A549 (cell line): ENCODE measurements around the gene CERS6. TPM values are rescaled to one million over a fixed set of nuclear protein-coding genes. Genes with fewer than 3 reads are reported as not detected.
A peak's percentile ranks its signal among the peaks of the same experiment; 100 is the strongest.

Experiments used
- ATAC-seq, 2 experiments: fragments of 200-7000 bp in 1 of 2; fragments of >200 bp in 1 of 2; cut with Nextera tagmentation in 1 of 2; cut with Tn5 transposase in 1 of 2; 3 replicates each; pipeline versions ENCODE4 v1.8.0 to v1.9.1; 2018 to 2020; ENCODE audit warnings: mild to moderate bottlenecking in 1 of 2, moderate library complexity in 1 of 2
- CTCF ChIA-PET: fragments of 300-600 bp; sonication (Branson Sonifier 250); formaldehyde crosslinking; extraction: SDS; loops from one replicate; lab custom pipeline; 2021; ENCODE audit warnings: antibody characterized with exemption, inconsistent platforms; lab: Yijun Ruan, JAX
- POLR2A ChIA-PET: fragments of 350-600 bp; formaldehyde crosslinking; extraction: SDS; loops from one replicate; lab custom pipeline; 2021; ENCODE audit warnings: antibody characterized with exemption, inconsistent platforms; lab: Yijun Ruan, JAX
- DNase-seq, 2 experiments: peaks; one replicate each; pipeline versions ENCODE4 v3.0.0 to v3.0.0-alpha.2; 2011 to 2016; ENCODE audit warnings: low read depth in 1 of 2, low spot score in 1 of 2
- FAIRE-seq: peaks from 2 replicates; lab custom pipeline; 2011; peaks lifted over from hg19 to GRCh38; lab: Jason Lieb, UNC
- H3K27ac ChIP-seq, 2 experiments: fragments of >200 bp; sonication (Bioruptor Twin); formaldehyde crosslinking; 3 replicates each; pipeline ENCODE4 v1.5.1; 2016 to 2017
- H3K4me1 ChIP-seq: fragments of >200 bp; sonication (Bioruptor Twin); formaldehyde crosslinking; 3 replicates; pipeline ENCODE4 v1.6.1; 2016
- H3K4me2 ChIP-seq: fragments of >200 bp; sonication (Bioruptor Twin); formaldehyde crosslinking; 3 replicates; pipeline ENCODE4 v1.6.1; 2016
- H3K4me3 ChIP-seq: fragments of >200 bp; sonication (Bioruptor Twin); formaldehyde crosslinking; 3 replicates; pipeline ENCODE4 v1.5.1; 2016
- H3K9me3 ChIP-seq: fragments of >200 bp; sonication (Bioruptor Twin); formaldehyde crosslinking; 3 replicates; pipeline ENCODE4 v1.6.1; 2016
- CBX8 ChIP-seq: fragments of 200-600 bp; sonication (generic); IDR thresholded peaks from 2 replicates; pipeline ENCODE4 v1.6.1; 2016
- CEBPB ChIP-seq, 2 experiments: fragments of >200 bp in 1 of 2; sonication (Bioruptor Twin) in 1 of 2; formaldehyde crosslinking in 1 of 2; IDR thresholded peaks; 2 replicates each; pipeline ENCODE4 v1.6.1; 2012 to 2016
- EP300 ChIP-seq, 2 experiments: fragments of >200 bp; sonication (Bioruptor Twin); formaldehyde crosslinking; IDR thresholded peaks; 2 replicates in 1 of 2; 3 replicates in 1 of 2; pipeline ENCODE4 v1.6.1; 2016 to 2017
- FOSB ChIP-seq: fragments of 250-450 bp; sonication (Bioruptor Pico); IDR thresholded peaks from 2 replicates; pipeline ENCODE4 v1.5.0; 2020; ENCODE audit warnings: mild to moderate bottlenecking, moderate library complexity
- FOSL2 ChIP-seq, 2 experiments: fragments of 450-650 bp in 1 of 2; fragments of >200 bp in 1 of 2; sonication (Bioruptor Twin) in 1 of 2; formaldehyde crosslinking; IDR thresholded peaks; 2 replicates each; pipeline versions ENCODE4 v1.5.0 to v1.6.1; 2016 to 2020; ENCODE audit warnings: mild to moderate bottlenecking in 1 of 2, moderate library complexity in 1 of 2
- GATA3 ChIP-seq: IDR thresholded peaks from 2 replicates; pipeline ENCODE4 v1.6.1; 2012; ENCODE audit warnings: borderline replicate concordance
- HEYL ChIP-seq: fragments of 250-450 bp; sonication (Bioruptor Pico); IDR thresholded peaks from 2 replicates; pipeline ENCODE4 v1.8.0; 2021; ENCODE audit warnings: mild to moderate bottlenecking, moderate library complexity
- HMGXB4 ChIP-seq: fragments of 250-450 bp; sonication (Bioruptor Pico); IDR thresholded peaks from 2 replicates; pipeline ENCODE4 v1.5.0; 2021; ENCODE audit warnings: mild to moderate bottlenecking, moderate library complexity, borderline replicate concordance
- HOXB13 ChIP-seq: fragments of 250-450 bp; sonication (Bioruptor Pico); IDR thresholded peaks from 2 replicates; pipeline ENCODE4 v1.5.0; 2020; ENCODE audit warnings: low read depth, mild to moderate bottlenecking, moderate library complexity
- JUN ChIP-seq, 2 experiments: fragments of >200 bp; sonication (Bioruptor Twin); formaldehyde crosslinking; IDR thresholded peaks; 2 replicates in 1 of 2; 3 replicates in 1 of 2; pipeline ENCODE4 v1.6.1; 2016 to 2017
- JUNB ChIP-seq: fragments of >200 bp; sonication (Bioruptor Twin); formaldehyde crosslinking; IDR thresholded peaks from 2 replicates; pipeline ENCODE4 v1.6.1; 2016
- KDM5A ChIP-seq: fragments of 200-600 bp; sonication (generic); IDR thresholded peaks from 2 replicates; pipeline ENCODE4 v1.6.1; 2016; ENCODE audit warnings: antibody characterized with exemption, mild to moderate bottlenecking
- MYC ChIP-seq: IDR thresholded peaks from 2 replicates; pipeline ENCODE4 v1.6.1; 2012; ENCODE audit warnings: mild to moderate bottlenecking, inconsistent platforms, low read length, improper control_type of control experiment, borderline replicate concordance
- NFE2L2 ChIP-seq: fragments of 150-350 bp; conservative IDR thresholded peaks from 2 replicates; pipeline ENCODE4 v1.6.1; 2014; ENCODE audit warnings: low read length
- PHF8 ChIP-seq: fragments of 200-600 bp; sonication (generic); IDR thresholded peaks from 2 replicates; pipeline ENCODE4 v1.6.1; 2016; ENCODE audit warnings: low read depth, mild to moderate bottlenecking, antibody characterized with exemption, moderate library complexity, borderline replicate concordance
- RARB ChIP-seq: fragments of 250-450 bp; sonication (Bioruptor Pico); IDR thresholded peaks from 2 replicates; pipeline ENCODE4 v1.8.0; 2021; ENCODE audit warnings: mild to moderate bottlenecking, moderate library complexity
- SMC3 ChIP-seq: fragments of >200 bp; sonication (Bioruptor Twin); formaldehyde crosslinking; IDR thresholded peaks from 3 replicates; pipeline ENCODE4 v1.6.1; 2018; ENCODE audit warnings: inconsistent platforms
- TFCP2L1 ChIP-seq: fragments of 250-450 bp; sonication (Bioruptor Pico); IDR thresholded peaks from 2 replicates; pipeline ENCODE4 v1.5.0; 2021; ENCODE audit warnings: mild to moderate bottlenecking
- TP53 ChIP-seq: fragments of 250-450 bp; sonication (Bioruptor Pico); IDR thresholded peaks from 2 replicates; pipeline ENCODE4 v1.5.0; 2021; ENCODE audit warnings: mild to moderate bottlenecking, moderate library complexity
- ZSCAN20 ChIP-seq: fragments of 250-450 bp; sonication (Bioruptor Pico); IDR thresholded peaks from 2 replicates; pipeline ENCODE4 v1.8.0; 2022; ENCODE audit warnings: mild to moderate bottlenecking, moderate library complexity
- WGBS: methylation state at CpG from one replicate; pipeline ENCODE4 v1.1.6; 2017; ENCODE audit errors: missing lambda C conversion rate; 5-methylcytosine and 5-hydroxymethylcytosine counted together
- polyA plus RNA-seq, 4 experiments: library from polyadenylated mRNA; depleted of rRNA in 3 of 4; stranded (reverse); fragments of >200 nt; fragmentation: RNase III in 1 of 4; extraction: RNeasy Plus Mini Kit Qiagen cat#74134 plus additional on column Dnase treatment in 1 of 4; gene quantifications; 2 replicates in 3 of 4; 3 replicates in 1 of 4; pipeline ENCODE4 v1.2.3, GENCODE V29; 2011 to 2017
- TF ChIP-seq, protein P1 (sequence below): fragments of 150-350 bp; IDR thresholded peaks from 2 replicates; pipeline ENCODE4 v1.6.1; 2014; ENCODE audit warnings: low read depth, mild to moderate bottlenecking, low read length
- TF ChIP-seq, protein P2 (sequence below): fragments of 450-650 bp; IDR thresholded peaks from 2 replicates; pipeline ENCODE4 v1.6.1; 2014; ENCODE audit warnings: antibody characterized with exemption
- TF ChIP-seq, protein P3 (sequence below): IDR thresholded peaks from 2 replicates; pipeline ENCODE4 v1.6.1; 2012; ENCODE audit warnings: low read depth, borderline replicate concordance
- TF ChIP-seq, protein P4 (sequence below): fragments of 250-450 bp; sonication (Bioruptor Pico); IDR thresholded peaks from 2 replicates; pipeline ENCODE4 v1.5.0; 2020; ENCODE audit warnings: low read depth, mild to moderate bottlenecking, moderate library complexity

The CERS6 gene
- polyA plus RNA-seq, 2 of the 4 experiments (the other 2 are of a cell fraction) = 12.0 to 16.9 TPM

DNA sequence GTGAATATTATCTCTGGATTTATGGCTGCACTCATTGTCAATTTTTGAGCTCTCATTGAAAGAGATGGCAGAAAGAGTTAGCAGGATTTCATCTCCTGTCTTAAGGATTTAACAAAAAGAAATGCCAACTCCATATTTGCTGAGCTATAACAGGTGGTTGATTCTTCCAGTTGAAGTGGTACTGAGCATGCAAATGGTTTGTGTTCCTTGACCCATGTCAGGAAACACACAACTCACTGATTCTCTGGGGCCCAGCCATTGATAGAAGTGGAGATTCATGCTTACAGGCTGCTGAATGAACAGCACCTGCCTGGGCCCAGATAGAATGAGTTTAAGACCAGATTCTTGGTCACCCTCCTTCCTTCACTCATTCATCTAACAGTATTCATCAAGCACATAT lies 128.8 kb downstream of the CERS6 start:
- ChIA-PET POLR2A (no interaction called here), CTCF (interaction anchor here (0.6 kb wide), 1 partner anchor 466 kb away, joined by 3 read pairs; no protein-coding TSS in a partner anchor)
- no peak for FAIRE-seq
- H3K4me1 ChIP-seq = peaks cover 22% of the 10 kb centered on the region
- H3K4me2 ChIP-seq = no peak overlapping the region
- H3K4me3 ChIP-seq = no peak overlapping the region
- no peaks in the 10 kb centered on the region for H3K9me3 ChIP-seq
- TF ChIP-seq CBX8 (no peak), RARB (CRISPR knock-in tag) (no peak), NFE2L2 (no peak), FOSB (CRISPR knock-in tag) (no peak), HMGXB4 (no peak), HOXB13 (CRISPR knock-in tag) (no peak), GATA3 (no peak), TP53 (CRISPR knock-in tag) (no peak), JUNB (no peak), FOSL2 (IDR thresholded peaks at IDR 0.05) (no peak), FOSL2 (CRISPR knock-in tag; IDR thresholded peaks at IDR 0.05) (no peak)
- TF ChIP-seq, protein P1, sequence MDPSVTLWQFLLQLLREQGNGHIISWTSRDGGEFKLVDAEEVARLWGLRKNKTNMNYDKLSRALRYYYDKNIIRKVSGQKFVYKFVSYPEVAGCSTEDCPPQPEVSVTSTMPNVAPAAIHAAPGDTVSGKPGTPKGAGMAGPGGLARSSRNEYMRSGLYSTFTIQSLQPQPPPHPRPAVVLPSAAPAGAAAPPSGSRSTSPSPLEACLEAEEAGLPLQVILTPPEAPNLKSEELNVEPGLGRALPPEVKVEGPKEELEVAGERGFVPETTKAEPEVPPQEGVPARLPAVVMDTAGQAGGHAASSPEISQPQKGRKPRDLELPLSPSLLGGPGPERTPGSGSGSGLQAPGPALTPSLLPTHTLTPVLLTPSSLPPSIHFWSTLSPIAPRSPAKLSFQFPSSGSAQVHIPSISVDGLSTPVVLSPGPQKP = no peak
- TF ChIP-seq, protein P2, sequence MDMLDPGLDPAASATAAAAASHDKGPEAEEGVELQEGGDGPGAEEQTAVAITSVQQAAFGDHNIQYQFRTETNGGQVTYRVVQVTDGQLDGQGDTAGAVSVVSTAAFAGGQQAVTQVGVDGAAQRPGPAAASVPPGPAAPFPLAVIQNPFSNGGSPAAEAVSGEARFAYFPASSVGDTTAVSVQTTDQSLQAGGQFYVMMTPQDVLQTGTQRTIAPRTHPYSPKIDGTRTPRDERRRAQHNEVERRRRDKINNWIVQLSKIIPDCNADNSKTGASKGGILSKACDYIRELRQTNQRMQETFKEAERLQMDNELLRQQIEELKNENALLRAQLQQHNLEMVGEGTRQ = no peak
- TF ChIP-seq, protein P3, sequence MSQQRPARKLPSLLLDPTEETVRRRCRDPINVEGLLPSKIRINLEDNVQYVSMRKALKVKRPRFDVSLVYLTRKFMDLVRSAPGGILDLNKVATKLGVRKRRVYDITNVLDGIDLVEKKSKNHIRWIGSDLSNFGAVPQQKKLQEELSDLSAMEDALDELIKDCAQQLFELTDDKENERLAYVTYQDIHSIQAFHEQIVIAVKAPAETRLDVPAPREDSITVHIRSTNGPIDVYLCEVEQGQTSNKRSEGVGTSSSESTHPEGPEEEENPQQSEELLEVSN = no peak
- H3K27ac ChIP-seq = peak overlapping the region in 1 of 2 experiments; percentile 13; a peak in 2 of 6 replicates
- ATAC-seq = no peak
- DNase-seq = no peak

DNA sequence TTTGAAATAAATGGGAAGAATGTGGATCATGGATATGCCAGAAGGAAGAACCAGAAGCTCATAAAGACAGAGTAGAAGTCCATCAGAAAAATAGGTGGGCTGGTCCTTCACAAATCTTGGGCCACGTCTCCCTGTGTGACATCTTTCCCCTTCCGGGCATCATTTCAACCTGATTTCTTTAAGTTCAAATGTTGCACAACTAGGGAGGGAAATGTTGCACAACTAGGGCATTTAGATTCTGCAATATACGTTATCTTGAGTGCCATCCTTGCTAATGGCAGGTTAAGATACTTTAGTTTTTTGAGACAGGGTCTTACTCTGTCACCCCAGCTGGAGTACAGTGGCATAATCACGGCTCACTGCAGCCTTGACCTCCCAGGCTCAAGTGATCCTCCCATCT lies 129.6 kb downstream of the CERS6 start:
- no peak overlapping the region for H3K4me2 ChIP-seq

DNA sequence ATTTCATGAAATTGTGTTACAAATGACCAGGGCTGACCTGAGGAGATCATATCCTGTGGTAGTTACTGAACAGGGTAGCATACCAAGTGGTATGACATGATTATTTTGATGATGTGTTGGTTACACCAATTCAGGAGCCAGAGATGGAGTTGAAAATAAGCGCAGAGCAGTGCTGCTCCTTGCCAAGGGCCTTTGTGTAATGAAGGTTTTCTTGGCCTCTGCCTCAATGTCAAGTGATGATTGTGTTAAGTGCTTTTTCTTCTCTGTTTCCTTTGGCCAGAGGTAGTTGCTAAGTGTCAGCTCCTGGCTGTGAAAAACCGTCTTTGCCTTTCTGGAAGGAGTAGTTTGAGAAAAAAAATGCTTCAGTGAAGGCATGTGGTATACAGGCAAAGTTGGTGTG lies 131.2 kb downstream of the CERS6 start:
- FAIRE-seq (no peak), ATAC-seq (no peak), DNase-seq (no peak)
- Histone ChIP-seq H3K4me2 (no peak overlapping the region), H3K4me1 (peaks cover 22% of the 10 kb centered on the region), H3K4me3 (no peak overlapping the region), H3K27ac (no peak overlapping the region), H3K9me3 (no peaks in the 10 kb centered on the region)
- CTCF ChIA-PET = no interaction called here
- WGBS = 89% methylated on average over 2 of the region's 2 CpGs
- POLR2A ChIA-PET = no interaction called here
- no peak for TF ChIP-seq TFCP2L1 (CRISPR knock-in tag)
- no peak for TF ChIP-seq HEYL (CRISPR knock-in tag)
- no peak for TF ChIP-seq ZSCAN20 (CRISPR knock-in tag)
- no peak for TF ChIP-seq HMGXB4
- TF ChIP-seq, protein P1 = no peak
- TF ChIP-seq, protein P4, sequence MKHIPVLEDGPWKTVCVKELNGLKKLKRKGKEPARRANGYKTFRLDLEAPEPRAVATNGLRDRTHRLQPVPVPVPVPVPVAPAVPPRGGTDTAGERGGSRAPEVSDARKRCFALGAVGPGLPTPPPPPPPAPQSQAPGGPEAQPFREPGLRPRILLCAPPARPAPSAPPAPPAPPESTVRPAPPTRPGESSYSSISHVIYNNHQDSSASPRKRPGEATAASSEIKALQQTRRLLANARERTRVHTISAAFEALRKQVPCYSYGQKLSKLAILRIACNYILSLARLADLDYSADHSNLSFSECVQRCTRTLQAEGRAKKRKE (CRISPR knock-in tag) = no peak
- TF ChIP-seq RARB (CRISPR knock-in tag) = no peak
- TF ChIP-seq MYC = no peak
- TF ChIP-seq EP300 (IDR thresholded peaks at IDR 0.05) = no peak
- TF ChIP-seq SMC3 = no peak
- TF ChIP-seq JUN (IDR thresholded peaks at IDR 0.05) = no peak
- TF ChIP-seq KDM5A = no peak

More for the DNA sequence above, 129.6 kb downstream of the CERS6 start:
- DNase-seq (no peak), ATAC-seq (no peak), FAIRE-seq (no peak)
- POLR2A ChIA-PET = no interaction called here
- Histone ChIP-seq H3K4me3 (no peak overlapping the region), H3K4me1 (peaks cover 22% of the 10 kb centered on the region), H3K9me3 (no peaks in the 10 kb centered on the region), H3K27ac (no peak overlapping the region)
- CTCF ChIA-PET = interaction anchor here (0.5 kb wide), 1 partner anchor 10 kb away, joined by 4 read pairs; no protein-coding TSS in a partner anchor
- no peak for TF ChIP-seq PHF8
- TF ChIP-seq CEBPB (IDR thresholded peaks at IDR 0.05) = peak in 1 of 2 experiments; percentile 38; a peak in 1 of 4 replicates
- TF ChIP-seq, protein P1 = no peak
- 93% methylated on average over 4 of the region's 4 CpGs for WGBS
